Right atrium auricular region (tissue), 2 donors: Measurements from ENCODE around the gene LIM2. TPM values are rescaled to one million over a fixed set of nuclear protein-coding genes. Genes with fewer than 3 reads are reported as not detected.

Source experiments
- DNase-seq: peaks from one replicate; pipeline ENCODE4 v3.0.0-alpha.2; 2019; ENCODE audit warnings: low spot score
- H3K27ac ChIP-seq, 2 donors: fragments of 200-600 bp; sonication (generic); 1 replicate in 1 of 2; 2 replicates in 1 of 2; pipeline ENCODE4 v1.5.1; 2016 to 2019
- H3K27me3 ChIP-seq, 2 donors: fragments of 200-600 bp; sonication (generic); one replicate each; pipeline versions ENCODE4 v1.5.1 to v1.6.0; 2017 to 2019
- H3K36me3 ChIP-seq: fragments of 200-600 bp; sonication (generic); one replicate; pipeline ENCODE4 v1.5.1; 2016
- H3K4me1 ChIP-seq, 2 donors: fragments of 200-600 bp; sonication (generic); one replicate each; pipeline versions ENCODE4 v1.5.1 to v1.6.0; 2017 to 2019
- H3K4me3 ChIP-seq, 2 donors: fragments of 200-600 bp; sonication (generic); 1 replicate in 1 of 2; 2 replicates in 1 of 2; pipeline ENCODE4 v1.5.1; 2017 to 2019; ENCODE audit warnings: mild to moderate bottlenecking in 1 of 2, moderate library complexity in 1 of 2
- H3K9me3 ChIP-seq, 2 donors: fragments of 200-600 bp; sonication (generic); one replicate each; pipeline ENCODE4 v1.5.1; 2019
- CTCF ChIP-seq, 2 donors: fragments of 200-600 bp; sonication (generic); IDR thresholded peaks; one replicate each; pipeline ENCODE4 v1.5.1; 2019; ENCODE audit warnings: antibody characterized with exemption in 2 of 2
- total RNA-seq, 2 donors: library from RNA; depleted of rRNA; stranded (reverse); fragments of >200 nt; gene quantifications; one replicate each; pipeline ENCODE4 v1.1.0, GENCODE V29; 2016

LIM2 gene, protein sequence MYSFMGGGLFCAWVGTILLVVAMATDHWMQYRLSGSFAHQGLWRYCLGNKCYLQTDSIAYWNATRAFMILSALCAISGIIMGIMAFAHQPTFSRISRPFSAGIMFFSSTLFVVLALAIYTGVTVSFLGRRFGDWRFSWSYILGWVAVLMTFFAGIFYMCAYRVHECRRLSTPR
- not detected for total RNA-seq

- H3K4me1 ChIP-seq, result no peaks in the 10 kb centered on the region
- no peaks in the 10 kb centered on the region for H3K27me3 ChIP-seq
- H3K9me3 ChIP-seq, result no peaks in the 10 kb centered on the region
- TF ChIP-seq CTCF (IDR thresholded peaks at IDR 0.05), result no peak
- DNase-seq, result no peak
- H3K27ac ChIP-seq, result no peak within 1 kb of the TSS
- no peak within 1 kb of the TSS for H3K4me3 ChIP-seq
- H3K36me3 ChIP-seq, result no peaks in the 10 kb centered on the region
Measured at GRCh38 chr19:51387924-51388389, at the start of gene LIM2. Gene LIM2, minus strand, starts transcription at chr19:51387974. Its CDS starts 531 bp downstream, at chr19:51387443.

- Histone ChIP-seq H3K4me3 (no peak overlapping the region), H3K36me3 (no peaks in the 10 kb centered on the region), H3K27ac (no peak overlapping the region), H3K9me3 (no peaks in the 10 kb centered on the region), H3K27me3 (no peaks in the 10 kb centered on the region), H3K4me1 (no peaks in the 10 kb centered on the region)
- DNase-seq, result no peak
- TF ChIP-seq CTCF (IDR thresholded peaks at IDR 0.05), result no peak
Measured at GRCh38 chr19:51434456-51434855, 46.7 kb upstream of the LIM2 start.

DNA sequence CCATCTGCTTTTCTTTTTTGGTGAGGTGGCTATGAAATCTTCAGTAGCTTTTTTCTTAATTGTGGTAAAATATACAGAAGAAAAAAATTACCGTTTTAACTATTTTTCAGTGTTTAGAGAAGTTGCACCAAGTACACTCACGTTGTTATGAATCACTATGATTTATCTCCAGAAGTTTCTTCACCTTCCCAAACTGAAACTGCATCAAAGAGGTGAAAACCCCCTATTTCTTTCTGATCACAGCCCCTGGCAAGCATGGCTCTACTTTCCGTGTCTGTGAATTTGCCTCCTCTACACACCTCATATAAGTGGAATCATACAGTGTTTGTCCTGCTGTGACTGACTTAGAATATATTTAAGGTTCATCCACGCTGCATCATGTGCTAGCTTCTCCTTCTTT, 45.3 kb upstream of the LIM2 start:
- Histone ChIP-seq H3K27ac (no peak overlapping the region), H3K36me3 (no peaks in the 10 kb centered on the region), H3K9me3 (no peaks in the 10 kb centered on the region), H3K4me3 (no peak overlapping the region), H3K27me3 (no peaks in the 10 kb centered on the region), H3K4me1 (no peaks in the 10 kb centered on the region)
- TF ChIP-seq CTCF (IDR thresholded peaks at IDR 0.05), result no peak
- DNase-seq, result no peak

GRCh38 chr19:51431124-51431523, 43.4 kb upstream of the LIM2 start:
- no peaks in the 10 kb centered on the region for H3K36me3 ChIP-seq
- DNase-seq, result no peak
- no peaks in the 10 kb centered on the region for H3K4me1 ChIP-seq
- no peaks in the 10 kb centered on the region for H3K9me3 ChIP-seq
- H3K27ac ChIP-seq, result no peak overlapping the region
- H3K27me3 ChIP-seq, result no peaks in the 10 kb centered on the region
- H3K4me3 ChIP-seq, result no peak overlapping the region
- TF ChIP-seq CTCF (IDR thresholded peaks at IDR 0.05), result no peak

DNA sequence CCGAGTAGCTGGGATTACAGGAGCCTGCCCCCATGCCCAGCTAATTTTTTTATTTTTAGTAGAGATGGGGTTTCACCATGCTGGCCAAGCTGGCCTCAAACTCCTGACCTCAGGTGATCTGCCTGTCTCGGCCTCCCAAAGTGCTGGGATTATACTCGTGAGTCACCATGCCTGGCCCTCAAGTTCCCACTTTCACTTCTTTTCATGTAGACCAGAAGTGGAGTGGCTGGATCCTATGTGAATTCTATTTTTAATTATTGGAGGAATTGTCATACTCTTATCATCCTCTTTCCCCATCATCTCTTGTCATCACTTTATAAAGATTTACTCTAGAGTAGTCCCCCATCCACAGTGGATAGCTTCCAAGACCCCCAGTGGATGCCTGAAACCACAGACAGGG, 42.4 kb upstream of the LIM2 start:
- no peak for DNase-seq
- H3K9me3 ChIP-seq, result no peaks in the 10 kb centered on the region
- H3K4me1 ChIP-seq, result no peaks in the 10 kb centered on the region
- H3K4me3 ChIP-seq, result no peak overlapping the region
- no peak for TF ChIP-seq CTCF (IDR thresholded peaks at IDR 0.05)
- H3K27me3 ChIP-seq, result no peaks in the 10 kb centered on the region
- H3K27ac ChIP-seq, result no peak overlapping the region
- no peaks in the 10 kb centered on the region for H3K36me3 ChIP-seq

DNA sequence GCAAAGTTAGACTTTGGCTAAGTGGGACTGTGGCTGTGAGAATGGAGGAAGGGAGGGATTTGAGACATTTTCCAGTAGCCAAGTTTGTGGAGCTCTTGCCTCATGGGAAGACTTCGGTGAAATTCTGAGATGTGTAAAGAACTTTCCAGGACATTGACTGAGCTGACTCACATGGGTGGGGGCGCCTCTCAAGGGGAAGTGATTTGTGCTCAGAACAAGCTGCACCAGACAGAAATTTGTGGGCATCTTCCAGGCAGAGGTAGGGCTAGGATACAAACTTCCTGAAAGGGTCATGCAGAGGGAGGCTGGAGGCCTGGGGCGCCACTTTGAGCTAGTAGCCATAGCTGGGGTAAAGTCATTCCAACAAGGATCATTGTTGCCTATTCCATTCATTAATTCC, 39.4 kb upstream of the LIM2 start:
- Histone ChIP-seq H3K27me3 (no peaks in the 10 kb centered on the region), H3K4me3 (no peak overlapping the region), H3K9me3 (no peaks in the 10 kb centered on the region), H3K4me1 (no peaks in the 10 kb centered on the region), H3K27ac (no peak overlapping the region), H3K36me3 (no peaks in the 10 kb centered on the region)
- peak; percentile 68 for DNase-seq
- no peak for TF ChIP-seq CTCF (IDR thresholded peaks at IDR 0.05)
